ENCODE measurements around the gene TCF4.

TCF4 gene

GRCh38 chr18:55284614-55285013 lies 303.4 kb downstream of the TCF4 start:
- no peak for DNase-seq

GRCh38 chr18:55283309-55283708 lies 304.7 kb downstream of the TCF4 start:
- no peak for DNase-seq

- DNase-seq = no peak
Observed at GRCh38 chr18:55280503-55280902, 307.5 kb downstream of the TCF4 start.

- DNase-seq = no peak
Observed at GRCh38 chr18:55275039-55275901, 312.7 kb downstream of the TCF4 start.

- DNase-seq = no peak
Observed at GRCh38 chr18:55272510-55273243, 315.3 kb downstream of the TCF4 start.

- DNase-seq = no peak
Observed at GRCh38 chr18:55269622-55270021, 318.4 kb downstream of the TCF4 start.

GRCh38 chr18:55268628-55269275 lies 319.2 kb downstream of the TCF4 start:
- DNase-seq = no peak

GRCh38 chr18:55268151-55268601 lies 319.8 kb downstream of the TCF4 start:
- no peak for DNase-seq

- no peak for DNase-seq
Observed at GRCh38 chr18:55266981-55267380, 321.0 kb downstream of the TCF4 start.

- no peak for DNase-seq
Observed at GRCh38 chr18:55265984-55266383, 322.0 kb downstream of the TCF4 start.

GRCh38 chr18:55265130-55265675 lies 322.8 kb downstream of the TCF4 start:
- DNase-seq = no peak

GRCh38 chr18:55264108-55264507 lies 323.9 kb downstream of the TCF4 start:
- no peak for DNase-seq

- no peak for DNase-seq
Observed at GRCh38 chr18:55262021-55262560, 325.9 kb downstream of the TCF4 start.

GRCh38 chr18:55261253-55261652 lies 326.7 kb downstream of the TCF4 start:
- DNase-seq = no peak

GRCh38 chr18:55258088-55258487 lies 329.9 kb downstream of the TCF4 start:
- no peak for DNase-seq

GRCh38 chr18:55256929-55257289 lies 331.1 kb downstream of the TCF4 start:
- no peak for DNase-seq

GRCh38 chr18:55256226-55256928 lies 331.6 kb downstream of the TCF4 start:
- no peak for DNase-seq

GRCh38 chr18:55253814-55254213 lies 334.2 kb downstream of the TCF4 start:
- DNase-seq = no peak

- DNase-seq = no peak
Observed at GRCh38 chr18:55252901-55253300, 335.1 kb downstream of the TCF4 start.

GRCh38 chr18:55252053-55252675 lies 335.8 kb downstream of the TCF4 start:
- no peak for DNase-seq

- no peak for DNase-seq
Observed at GRCh38 chr18:55251254-55251971, 336.6 kb downstream of the TCF4 start.

All from activated naive CD4-positive, alpha-beta T cell treated with Interleukin-2 at 50 U/mL for 16 hours (primary cell).